Endothelial cell of umbilical vein (primary cell): ENCODE results near the gene TBC1D9. TPM values are rescaled to one million over a fixed set of nuclear protein-coding genes. Genes with fewer than 3 reads are reported as not detected.

Source experiments
- BruUV-seq: library from RNA; stranded (reverse); fragments of 400-500 nt; replicated peaks from 2 replicates; lab custom pipeline; 2021; lab: Mats Ljungman, UMichigan
- CTCF ChIA-PET: fragments of 300-600, 350-600 bp; sonication (Branson Sonifier 250); formaldehyde crosslinking; loops from one replicate; lab custom pipeline; 2021; ENCODE audit warnings: antibody characterized with exemption, inconsistent platforms; lab: Charles Lee
- POLR2A ChIA-PET: fragments of 300-600, 350-600 bp; sonication (Branson Sonifier 250); formaldehyde crosslinking; loops from one replicate; lab custom pipeline; 2021; ENCODE audit warnings: antibody characterized with exemption, inconsistent platforms; lab: Charles Lee
- DNase-seq: peaks from one replicate; pipeline ENCODE4 v3.0.0-alpha.2; 2011; ENCODE audit warnings: low read depth, low spot score
- FAIRE-seq: peaks from 2 replicates; lab custom pipeline; 2011; peaks lifted over from hg19 to GRCh38; lab: Jason Lieb, UNC
- H2AFZ ChIP-seq: 2 replicates; pipeline ENCODE4 v1.6.0; 2012; ENCODE audit warnings: low read depth, low read length, control low read depth, inconsistent platforms
- H3K27ac ChIP-seq: 2 replicates; pipeline ENCODE4 v1.5.1; 2011; ENCODE audit warnings: low read depth, mild to moderate bottlenecking, control low read depth, low read length, moderate library complexity; ENCODE audit not compliant: insufficient read depth
- H3K27me3 ChIP-seq, 2 experiments: 2 replicates each; pipeline versions ENCODE4 v1.6.0 to v1.6.1; 2011; ENCODE audit warnings: low read length in 2 of 2, mixed read lengths in 1 of 2; ENCODE audit not compliant: control insufficient read depth in 2 of 2, insufficient read depth in 2 of 2
- H3K36me3 ChIP-seq, 2 experiments: 2 replicates in 1 of 2; 3 replicates in 1 of 2; pipeline ENCODE4 v1.5.1; 2011; ENCODE audit warnings: low read length in 2 of 2, mild to moderate bottlenecking in 1 of 2, moderate library complexity in 1 of 2; ENCODE audit not compliant: control insufficient read depth in 2 of 2, insufficient read depth in 2 of 2; ENCODE audit errors: extremely low read depth in 1 of 2
- H3K4me1 ChIP-seq: 3 replicates; pipeline ENCODE4 v1.5.1; 2011; ENCODE audit warnings: mild to moderate bottlenecking, low read length; ENCODE audit not compliant: control insufficient read depth, insufficient read depth; ENCODE audit errors: extremely low read depth
- H3K4me2 ChIP-seq: 2 replicates; pipeline ENCODE4 v1.6.1; 2011; ENCODE audit warnings: low read length, control low read depth, mixed read lengths; ENCODE audit not compliant: insufficient read depth
- H3K4me3 ChIP-seq, 3 experiments: fragments of 200-600 bp in 1 of 3; sonication (generic), shearing (Covaris generic) in 1 of 3; replicated peaks in 1 of 3; 2 replicates each; pipeline ENCODE4 v1.5.1; 2011 to 2016; ENCODE audit warnings: control low read depth in 3 of 3, low read length in 3 of 3, mild to moderate bottlenecking in 2 of 3, inconsistent platforms in 1 of 3, low read depth in 1 of 3, moderate library complexity in 1 of 3; ENCODE audit not compliant: insufficient read depth in 1 of 3
- H3K79me2 ChIP-seq: 2 replicates; pipeline ENCODE4 v1.6.0; 2012; ENCODE audit warnings: low read length, inconsistent platforms; ENCODE audit not compliant: control insufficient read depth, insufficient read depth
- H3K9ac ChIP-seq: replicated peaks from 2 replicates; pipeline ENCODE3; 2011; ENCODE audit warnings: low read length, control low read depth; ENCODE audit not compliant: insufficient read depth; ENCODE audit errors: extremely low read depth
- H3K9me1 ChIP-seq: replicated peaks from 3 replicates; pipeline ENCODE4 v1.6.0; 2011; ENCODE audit warnings: mild to moderate bottlenecking, low read length; ENCODE audit not compliant: control insufficient read depth, insufficient read depth; ENCODE audit errors: extremely low read depth
- H3K9me3 ChIP-seq: replicated peaks from 2 replicates; pipeline ENCODE4 v1.5.1; 2012; ENCODE audit warnings: low read length, inconsistent platforms; ENCODE audit not compliant: control insufficient read depth, insufficient read depth
- H4K20me1 ChIP-seq: replicated peaks from 2 replicates; pipeline ENCODE3; 2011; ENCODE audit warnings: mild to moderate bottlenecking, low read length; ENCODE audit not compliant: control insufficient read depth, insufficient read depth; ENCODE audit errors: extremely low read depth
- CTCF ChIP-seq, 2 donors: IDR thresholded peaks; 1 replicate in 1 of 2; 2 replicates in 1 of 2; pipeline ENCODE4 v1.5.1; 2011; ENCODE audit warnings: low read length in 2 of 2, mild to moderate bottlenecking in 2 of 2, moderate library complexity in 2 of 2, control low read depth in 1 of 2, inconsistent platforms in 1 of 2, low read depth in 1 of 2; ENCODE audit not compliant: insufficient read depth in 1 of 2; ENCODE audit errors: extremely low read depth in 1 of 2
- EZH2 ChIP-seq: IDR thresholded peaks from 2 replicates; pipeline ENCODE4 v1.6.1; 2012; ENCODE audit warnings: borderline replicate concordance, low read depth, mild to moderate bottlenecking, moderate library complexity, low read length, inconsistent platforms; ENCODE audit not compliant: severe bottlenecking
- FOS ChIP-seq: IDR thresholded peaks from 2 replicates; pipeline ENCODE4 v1.6.1; 2011; ENCODE audit warnings: mild to moderate bottlenecking, low read length, moderate library complexity, borderline replicate concordance; ENCODE audit not compliant: insufficient read depth
- GATA2 ChIP-seq: IDR thresholded peaks from 2 replicates; pipeline ENCODE4 v1.7.0; 2011; ENCODE audit warnings: low read depth, mild to moderate bottlenecking, moderate library complexity, mixed read lengths, low read length; ENCODE audit not compliant: insufficient read length, insufficient read depth
- JUN ChIP-seq: IDR thresholded peaks from 2 replicates; pipeline ENCODE4 v1.6.1; 2011; ENCODE audit warnings: borderline replicate concordance, low read depth; ENCODE audit not compliant: insufficient read length, insufficient read depth
- MYC ChIP-seq: IDR thresholded peaks from one replicate; pipeline ENCODE4 v1.6.1; 2011; ENCODE audit warnings: mild to moderate bottlenecking, low read depth, low read length
- POLR2A ChIP-seq: IDR thresholded peaks from 2 replicates; pipeline ENCODE4 v1.6.1; 2012; ENCODE audit warnings: low read depth, mild to moderate bottlenecking, control low read depth, low read length
- POLR2AphosphoS5 ChIP-seq: IDR thresholded peaks from 2 replicates; pipeline ENCODE4 v1.6.1; 2012; ENCODE audit warnings: low read depth, mild to moderate bottlenecking, control low read depth, low read length, moderate library complexity; ENCODE audit not compliant: insufficient read depth
- dilution Hi-C: fragments of 300-500 bp; cut with MboI; formaldehyde crosslinking; loops from one replicate; pipeline ENCODE4 v1.15.0; 2019; ENCODE audit warnings: low sequenced_read_pairs; ENCODE audit not compliant: extremely low pct_ligation_motif_present
- intact Hi-C: fragments of 100-400 bp; cut with micrococcal nuclease; formaldehyde crosslinking; loops from one replicate; pipeline ENCODE4 v1.10.0; 2022
- polyA plus RNA-seq, 4 experiments: library from polyadenylated mRNA; depleted of rRNA in 3 of 4; stranded (reverse) in 3 of 4; unstranded in 1 of 4; fragments of >200 nt; gene quantifications; 2 replicates each; pipeline versions ENCODE4 v1.2.1 to v1.2.3, GENCODE V29; 2011 to 2012; ENCODE audit warnings: missing spikeins in 1 of 4
- total RNA-seq: library from RNA; stranded (reverse); gene quantifications from 2 replicates; pipeline ENCODE4 v1.2.3, GENCODE V29; 2021
- TF ChIP-seq, protein P1 (sequence below): IDR thresholded peaks from 2 replicates; pipeline ENCODE4 v1.6.1; 2011; ENCODE audit not compliant: insufficient read depth, insufficient read length

TBC1D9 gene
- total and polyA plus RNA-seq, 2 donors (not counting 3 experiments of a cell fraction or from before 2014, with no cell fraction given), result 21.7 to 45.3 TPM

- H3K27ac ChIP-seq, result no peak overlapping the region
- no peak overlapping the region for H2AFZ ChIP-seq
- H3K9ac ChIP-seq, result no peak overlapping the region
- no peaks in the 10 kb centered on the region for H3K79me2 ChIP-seq
- DNase-seq (no peak), FAIRE-seq (no peak)
- intact Hi-C loops, result no loop called here
- no peaks in the 10 kb centered on the region for H3K36me3 ChIP-seq
- no TSS peak for BruUV-seq
- no peak for TF ChIP-seq JUN
- TF ChIP-seq POLR2A, result no peak
- TF ChIP-seq FOS, result no peak
- no peak for TF ChIP-seq MYC
- no peak for TF ChIP-seq CTCF (IDR thresholded peaks at IDR 0.05; ENCODE audit: extremely low read depth in 1 of 2, insufficient read depth in 1 of 2, low read depth in 1 of 2, low read length in 2 of 2)
- TF ChIP-seq, protein P1, sequence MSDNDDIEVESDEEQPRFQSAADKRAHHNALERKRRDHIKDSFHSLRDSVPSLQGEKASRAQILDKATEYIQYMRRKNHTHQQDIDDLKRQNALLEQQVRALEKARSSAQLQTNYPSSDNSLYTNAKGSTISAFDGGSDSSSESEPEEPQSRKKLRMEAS, result no peak
- no peak for TF ChIP-seq GATA2
- TF ChIP-seq EZH2, result no peak
- no peak for TF ChIP-seq POLR2AphosphoS5
- H3K9me1 ChIP-seq, result no peaks in the 10 kb centered on the region
- no peak overlapping the region for H3K4me2 ChIP-seq
- H3K4me1 ChIP-seq, result peaks cover 17% of the 10 kb centered on the region
- no peaks in the 10 kb centered on the region for H3K27me3 ChIP-seq
- H3K4me3 ChIP-seq, result no peak overlapping the region
- H4K20me1 ChIP-seq, result no peaks in the 10 kb centered on the region
- ChIA-PET POLR2A (no interaction called here), CTCF (no interaction called here)
- dilution Hi-C loops, result no loop called here
- H3K9me3 ChIP-seq, result no peaks in the 10 kb centered on the region
These were observed 62.6 kb downstream of the TBC1D9 start for GRCh38 chr4:140693562-140693961.
